ENCODE measurements around the gene ANKS1B.

ANKS1B gene

DNA sequence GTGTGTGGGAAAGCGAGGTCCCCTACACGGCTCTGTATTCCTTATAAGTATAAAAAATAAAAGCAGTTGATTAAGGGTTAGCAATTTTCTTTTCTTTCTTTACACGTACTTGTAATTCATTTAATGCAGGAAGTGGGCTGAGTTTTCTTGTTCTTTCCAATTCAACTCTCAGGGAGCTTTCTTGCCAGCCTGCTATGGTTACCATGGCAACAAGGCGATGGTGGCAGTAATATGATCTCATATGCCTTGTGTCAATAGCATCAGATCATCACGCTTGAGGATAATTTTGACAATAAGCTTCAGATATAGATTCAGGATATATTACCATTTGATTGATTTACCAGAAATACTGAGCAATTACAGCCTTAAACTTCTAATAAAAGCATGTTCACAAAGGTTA lies 873.1 kb downstream of the ANKS1B start:
- H3K9me3 ChIP-seq (ENCODE audit: control insufficient read depth, low read length): no peaks in the 10 kb centered on the region
- H3K36me3 ChIP-seq (ENCODE audit: control insufficient read depth, insufficient read depth, low read length): no peaks in the 10 kb centered on the region
- no peak overlapping the region for H3K27ac ChIP-seq (ENCODE audit: low read depth, low read length, severe bottlenecking)
- WGBS, 2 experiments (ENCODE audit: insufficient coverage in 2 of 2): no CpG with 5 or more reads among the region's 5 CpGs
- H3K4me3 ChIP-seq (ENCODE audit: extremely low read depth, insufficient read depth, low read length, poor library complexity, severe bottlenecking): no peak overlapping the region
- H3K4me1 ChIP-seq (ENCODE audit: control insufficient read depth, insufficient read depth, low read length, poor library complexity, severe bottlenecking): no peaks in the 10 kb centered on the region

DNA sequence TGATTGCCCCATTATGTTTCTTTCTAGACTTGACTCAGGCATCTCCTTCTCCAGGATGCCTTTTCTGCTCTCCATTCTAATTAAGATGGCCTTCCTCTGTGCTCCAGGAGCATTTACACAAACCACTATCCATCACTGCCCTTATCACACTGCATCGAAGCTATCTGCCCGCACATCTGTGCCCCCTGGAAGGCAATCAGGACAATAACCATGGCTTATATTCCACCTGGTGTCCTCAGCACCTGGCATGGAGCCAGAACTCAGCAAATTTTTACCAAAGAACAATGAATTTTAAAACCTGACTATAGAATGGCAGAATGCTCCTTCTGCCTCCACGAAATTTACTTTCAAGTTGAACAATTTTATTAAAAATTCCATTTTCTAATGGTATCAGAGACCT lies 873.9 kb downstream of the ANKS1B start:
- Histone ChIP-seq H3K27ac (ENCODE audit: low read depth, low read length, severe bottlenecking) (no peak overlapping the region), H3K36me3 (ENCODE audit: control insufficient read depth, insufficient read depth, low read length) (no peaks in the 10 kb centered on the region), H3K4me3 (ENCODE audit: extremely low read depth, insufficient read depth, low read length, poor library complexity, severe bottlenecking) (no peak overlapping the region), H3K4me1 (ENCODE audit: control insufficient read depth, insufficient read depth, low read length, poor library complexity, severe bottlenecking) (no peaks in the 10 kb centered on the region), H3K9me3 (ENCODE audit: control insufficient read depth, low read length) (no peaks in the 10 kb centered on the region)
- 75 to 87% methylated on average over 2 to 3 of the region's 3 CpGs for WGBS, 2 experiments (ENCODE audit: insufficient coverage in 2 of 2)

DNA sequence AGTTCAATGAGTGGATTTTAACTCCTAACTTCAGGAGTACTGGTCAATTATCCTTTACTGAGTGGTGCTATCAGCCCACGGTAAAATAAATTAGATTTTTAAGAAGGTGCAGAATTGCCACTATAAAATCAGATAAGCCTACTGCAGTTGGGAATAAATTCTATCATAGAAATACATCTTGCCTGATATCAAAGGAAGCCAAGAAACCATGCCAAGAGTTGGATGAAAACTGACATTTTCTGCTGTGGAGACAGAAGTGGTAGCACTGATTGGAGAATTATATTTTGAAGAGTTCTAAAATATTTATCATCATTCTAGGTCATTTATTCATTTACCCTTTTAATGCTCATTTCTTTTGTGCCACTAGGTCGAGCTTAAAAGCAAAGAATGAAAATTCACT lies 874.5 kb downstream of the ANKS1B start:
- no peak overlapping the region for H3K4me3 ChIP-seq (ENCODE audit: extremely low read depth, insufficient read depth, low read length, poor library complexity, severe bottlenecking)
- no peaks in the 10 kb centered on the region for H3K4me1 ChIP-seq (ENCODE audit: control insufficient read depth, insufficient read depth, low read length, poor library complexity, severe bottlenecking)
- H3K27ac ChIP-seq (ENCODE audit: low read depth, low read length, severe bottlenecking): no peak overlapping the region
- no peaks in the 10 kb centered on the region for H3K9me3 ChIP-seq (ENCODE audit: control insufficient read depth, low read length)
- no CpG with 5 or more reads among the region's 2 CpGs for WGBS, 2 experiments (ENCODE audit: insufficient coverage in 2 of 2)
- no peaks in the 10 kb centered on the region for H3K36me3 ChIP-seq (ENCODE audit: control insufficient read depth, insufficient read depth, low read length)

DNA sequence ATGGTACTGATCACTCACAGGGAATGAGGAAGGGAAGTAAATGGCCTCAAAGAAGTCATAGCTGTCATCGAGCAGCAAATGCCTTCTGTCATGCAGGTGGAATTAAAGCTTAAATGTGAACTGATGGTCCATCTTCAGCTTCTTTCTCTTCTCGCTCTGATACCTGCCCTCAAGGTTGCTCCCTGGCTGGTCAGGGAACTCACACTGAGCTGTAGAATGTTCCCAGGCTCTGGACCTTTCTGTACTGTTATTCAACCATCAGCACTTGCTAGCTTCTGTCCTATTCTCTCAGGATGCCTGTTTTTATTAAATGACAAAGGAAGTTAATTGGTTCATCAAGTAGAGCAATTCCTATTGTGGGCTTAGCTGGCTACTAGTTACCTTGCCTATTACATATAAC lies 875.8 kb downstream of the ANKS1B start:
- WGBS, 2 experiments (ENCODE audit: insufficient coverage in 2 of 2): 89 to 90% methylated on average over 2 of the region's 2 CpGs
- H3K4me1 ChIP-seq (ENCODE audit: control insufficient read depth, insufficient read depth, low read length, poor library complexity, severe bottlenecking): no peaks in the 10 kb centered on the region
- H3K9me3 ChIP-seq (ENCODE audit: control insufficient read depth, low read length): no peaks in the 10 kb centered on the region
- H3K27ac ChIP-seq (ENCODE audit: low read depth, low read length, severe bottlenecking): no peak overlapping the region
- no peaks in the 10 kb centered on the region for H3K36me3 ChIP-seq (ENCODE audit: control insufficient read depth, insufficient read depth, low read length)
- no peak overlapping the region for H3K4me3 ChIP-seq (ENCODE audit: extremely low read depth, insufficient read depth, low read length, poor library complexity, severe bottlenecking)

DNA sequence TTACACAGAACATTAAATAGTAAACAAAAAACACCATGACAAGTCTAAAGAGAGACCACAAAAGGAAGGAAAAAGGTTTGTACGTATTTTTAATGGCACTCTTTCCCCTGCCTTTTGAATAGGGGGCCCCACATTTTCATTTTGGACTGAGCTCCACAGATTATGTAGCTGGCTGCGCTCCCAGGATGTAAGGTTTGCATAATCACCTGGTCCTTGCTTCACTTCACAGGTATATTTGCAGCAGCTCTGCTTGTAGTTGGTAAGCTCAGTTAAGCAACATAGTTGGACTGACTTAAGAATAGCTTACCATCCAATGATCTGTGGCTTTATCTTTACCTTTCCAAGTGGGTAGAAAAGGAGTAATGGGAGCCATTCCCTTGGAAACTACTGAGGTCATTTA lies 885.0 kb downstream of the ANKS1B start:
- H3K27ac ChIP-seq (ENCODE audit: low read depth, low read length, severe bottlenecking): no peak overlapping the region
- no peaks in the 10 kb centered on the region for H3K36me3 ChIP-seq (ENCODE audit: control insufficient read depth, insufficient read depth, low read length)
- no peak overlapping the region for H3K4me3 ChIP-seq (ENCODE audit: extremely low read depth, insufficient read depth, low read length, poor library complexity, severe bottlenecking)
- 80 to 88% methylated on average over 1 of the region's 2 CpGs for WGBS, 2 experiments (ENCODE audit: insufficient coverage in 2 of 2)
- no peaks in the 10 kb centered on the region for H3K4me1 ChIP-seq (ENCODE audit: control insufficient read depth, insufficient read depth, low read length, poor library complexity, severe bottlenecking)
- H3K9me3 ChIP-seq (ENCODE audit: control insufficient read depth, low read length): no peaks in the 10 kb centered on the region

DNA sequence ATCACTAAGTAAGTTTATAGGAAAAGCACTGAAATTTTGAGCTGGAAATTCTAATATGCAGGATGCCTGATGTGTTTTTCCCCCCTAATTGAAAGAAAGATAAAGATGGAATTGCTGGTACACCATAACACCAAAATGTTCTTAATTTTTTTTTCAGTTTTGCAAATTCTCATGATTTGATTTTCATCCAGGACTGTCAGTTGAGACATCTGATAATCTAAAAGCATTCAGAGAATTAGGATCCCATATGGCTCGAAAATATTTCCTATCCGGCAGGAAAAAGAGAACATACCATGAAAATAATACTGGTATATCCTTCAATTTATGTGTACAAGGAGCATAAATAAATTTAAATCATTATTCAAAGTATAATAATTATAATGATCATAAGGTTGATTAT lies 887.6 kb downstream of the ANKS1B start:
- Histone ChIP-seq H3K36me3 (ENCODE audit: control insufficient read depth, insufficient read depth, low read length) (no peaks in the 10 kb centered on the region), H3K9me3 (ENCODE audit: control insufficient read depth, low read length) (no peaks in the 10 kb centered on the region), H3K27ac (ENCODE audit: low read depth, low read length, severe bottlenecking) (no peak overlapping the region), H3K4me1 (ENCODE audit: control insufficient read depth, insufficient read depth, low read length, poor library complexity, severe bottlenecking) (no peaks in the 10 kb centered on the region), H3K4me3 (ENCODE audit: extremely low read depth, insufficient read depth, low read length, poor library complexity, severe bottlenecking) (no peak overlapping the region)
- no CpG with 5 or more reads among the region's 2 CpGs for WGBS, 2 experiments (ENCODE audit: insufficient coverage in 2 of 2)

DNA sequence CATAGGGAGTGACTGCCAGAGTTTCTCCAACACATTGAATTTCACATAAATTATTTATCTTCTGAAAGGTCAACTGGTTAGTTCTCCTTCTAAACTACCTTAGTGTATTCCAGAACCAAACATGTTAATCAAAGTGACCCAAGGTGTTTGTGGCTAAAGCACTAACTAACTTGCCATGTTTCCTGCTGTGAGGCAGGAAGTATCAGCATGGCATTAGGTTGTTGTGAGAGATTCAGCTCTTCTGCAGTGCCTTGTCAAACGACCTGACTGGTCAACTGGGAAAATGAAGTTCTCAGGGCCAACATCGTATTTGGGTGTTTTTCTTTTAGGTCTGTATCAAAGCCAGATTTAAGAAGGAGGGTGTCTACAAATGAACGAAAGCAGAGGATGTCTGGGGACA lies 891.6 kb downstream of the ANKS1B start:
- H3K4me3 ChIP-seq (ENCODE audit: extremely low read depth, insufficient read depth, low read length, poor library complexity, severe bottlenecking): no peak overlapping the region
- H3K36me3 ChIP-seq (ENCODE audit: control insufficient read depth, insufficient read depth, low read length): no peaks in the 10 kb centered on the region
- no peaks in the 10 kb centered on the region for H3K9me3 ChIP-seq (ENCODE audit: control insufficient read depth, low read length)
- 51 to 70% methylated on average over 3 of the region's 3 CpGs for WGBS, 2 experiments (ENCODE audit: insufficient coverage in 2 of 2)
- no peaks in the 10 kb centered on the region for H3K4me1 ChIP-seq (ENCODE audit: control insufficient read depth, insufficient read depth, low read length, poor library complexity, severe bottlenecking)
- H3K27ac ChIP-seq (ENCODE audit: low read depth, low read length, severe bottlenecking): no peak overlapping the region

DNA sequence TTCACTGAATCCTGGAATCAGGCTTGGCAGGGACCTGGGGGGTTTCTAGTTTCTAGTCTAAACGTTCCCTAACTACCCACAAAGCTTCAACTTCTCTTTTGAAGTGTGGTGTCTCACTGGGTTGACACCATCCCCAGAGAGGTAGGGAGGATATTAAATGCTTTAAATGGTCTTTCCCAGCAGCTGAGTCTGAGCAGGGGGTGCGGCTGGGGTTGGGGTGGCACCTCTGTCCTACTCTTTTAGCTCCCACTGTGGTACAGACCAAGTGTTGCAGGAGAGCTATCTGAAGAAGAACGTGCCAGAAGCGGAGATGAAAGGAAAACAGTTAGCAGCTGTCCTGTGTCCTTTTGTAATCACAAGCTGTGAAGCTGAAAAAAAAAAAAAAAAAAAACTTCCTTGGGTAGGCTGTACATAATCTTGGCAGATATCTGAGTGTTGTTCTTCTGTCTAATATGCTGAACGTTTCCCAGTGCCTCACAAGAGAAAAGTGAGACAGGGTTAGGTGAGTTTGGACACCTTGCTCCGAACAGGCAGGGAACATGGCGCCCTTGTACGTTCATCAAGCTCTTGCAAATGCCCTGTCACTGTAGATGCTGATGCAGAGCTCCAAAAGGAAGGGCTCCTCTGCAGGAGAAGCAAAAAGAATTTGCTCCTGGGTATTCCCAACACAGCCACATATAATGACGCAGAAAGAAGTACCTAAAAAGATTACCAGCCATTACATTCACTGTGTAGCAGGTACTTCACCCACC lies 892.5 kb downstream of the ANKS1B start:
- H3K27ac ChIP-seq (ENCODE audit: low read depth, low read length, severe bottlenecking): no peak overlapping the region
- WGBS, 2 experiments (ENCODE audit: insufficient coverage in 2 of 2): 85 to 98% methylated on average over 4 to 5 of the region's 9 CpGs
- no peaks in the 10 kb centered on the region for H3K4me1 ChIP-seq (ENCODE audit: control insufficient read depth, insufficient read depth, low read length, poor library complexity, severe bottlenecking)
- H3K9me3 ChIP-seq (ENCODE audit: control insufficient read depth, low read length): no peaks in the 10 kb centered on the region
- H3K4me3 ChIP-seq (ENCODE audit: extremely low read depth, insufficient read depth, low read length, poor library complexity, severe bottlenecking): no peak overlapping the region
- no peaks in the 10 kb centered on the region for H3K36me3 ChIP-seq (ENCODE audit: control insufficient read depth, insufficient read depth, low read length)

DNA sequence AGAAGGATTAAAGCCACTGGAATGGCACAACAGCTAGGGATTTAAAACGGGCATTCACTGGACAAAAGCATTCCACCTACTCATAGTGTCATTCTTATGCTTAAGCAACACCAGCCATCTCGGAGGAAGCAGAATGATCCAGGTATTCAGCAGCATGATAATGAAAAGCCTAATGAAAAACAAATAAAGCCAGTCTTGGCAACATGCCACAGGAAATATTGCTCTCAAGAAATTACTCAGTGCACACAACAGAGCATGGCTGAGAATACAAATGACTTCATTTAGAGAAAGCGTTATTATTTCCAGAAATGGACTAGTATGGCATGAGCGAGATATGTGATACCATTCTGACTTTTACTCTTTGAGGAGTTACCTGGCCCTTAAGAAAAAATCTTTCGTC lies 897.5 kb downstream of the ANKS1B start:
- 64 to 70% methylated on average over 3 to 4 of the region's 5 CpGs for WGBS, 2 experiments (ENCODE audit: insufficient coverage in 2 of 2)
- H3K4me3 ChIP-seq (ENCODE audit: extremely low read depth, insufficient read depth, low read length, poor library complexity, severe bottlenecking): no peak overlapping the region
- H3K9me3 ChIP-seq (ENCODE audit: control insufficient read depth, low read length): no peaks in the 10 kb centered on the region
- no peaks in the 10 kb centered on the region for H3K4me1 ChIP-seq (ENCODE audit: control insufficient read depth, insufficient read depth, low read length, poor library complexity, severe bottlenecking)
- H3K27ac ChIP-seq (ENCODE audit: low read depth, low read length, severe bottlenecking): no peak overlapping the region
- H3K36me3 ChIP-seq (ENCODE audit: control insufficient read depth, insufficient read depth, low read length): no peaks in the 10 kb centered on the region

DNA sequence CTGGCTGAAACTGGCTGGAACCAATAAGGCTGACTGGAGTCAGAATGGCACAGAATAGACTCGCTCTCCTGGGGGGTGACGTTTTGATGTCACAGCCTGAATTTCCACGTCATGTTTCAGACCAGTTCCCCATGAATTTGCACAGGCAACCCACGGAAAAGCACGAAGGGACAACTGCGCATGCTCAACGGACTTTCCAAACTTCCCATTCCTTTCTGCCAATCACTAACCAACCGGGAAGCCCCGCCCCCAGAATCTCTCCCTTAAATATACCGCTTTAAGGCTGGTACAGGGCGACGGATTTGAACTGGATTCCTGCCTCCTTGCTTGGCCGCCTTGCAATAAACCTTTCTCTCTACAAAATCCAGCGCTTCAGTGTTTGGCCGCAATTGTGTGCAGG lies 904.9 kb downstream of the ANKS1B start:
- 89 to 97% methylated on average over 5 to 13 of the region's 15 CpGs for WGBS, 2 experiments (ENCODE audit: insufficient coverage in 2 of 2)
- Histone ChIP-seq H3K9me3 (ENCODE audit: control insufficient read depth, low read length) (no peaks in the 10 kb centered on the region), H3K27ac (ENCODE audit: low read depth, low read length, severe bottlenecking) (no peak overlapping the region), H3K4me1 (ENCODE audit: control insufficient read depth, insufficient read depth, low read length, poor library complexity, severe bottlenecking) (no peaks in the 10 kb centered on the region), H3K36me3 (ENCODE audit: control insufficient read depth, insufficient read depth, low read length) (no peaks in the 10 kb centered on the region), H3K4me3 (ENCODE audit: extremely low read depth, insufficient read depth, low read length, poor library complexity, severe bottlenecking) (no peak overlapping the region)

DNA sequence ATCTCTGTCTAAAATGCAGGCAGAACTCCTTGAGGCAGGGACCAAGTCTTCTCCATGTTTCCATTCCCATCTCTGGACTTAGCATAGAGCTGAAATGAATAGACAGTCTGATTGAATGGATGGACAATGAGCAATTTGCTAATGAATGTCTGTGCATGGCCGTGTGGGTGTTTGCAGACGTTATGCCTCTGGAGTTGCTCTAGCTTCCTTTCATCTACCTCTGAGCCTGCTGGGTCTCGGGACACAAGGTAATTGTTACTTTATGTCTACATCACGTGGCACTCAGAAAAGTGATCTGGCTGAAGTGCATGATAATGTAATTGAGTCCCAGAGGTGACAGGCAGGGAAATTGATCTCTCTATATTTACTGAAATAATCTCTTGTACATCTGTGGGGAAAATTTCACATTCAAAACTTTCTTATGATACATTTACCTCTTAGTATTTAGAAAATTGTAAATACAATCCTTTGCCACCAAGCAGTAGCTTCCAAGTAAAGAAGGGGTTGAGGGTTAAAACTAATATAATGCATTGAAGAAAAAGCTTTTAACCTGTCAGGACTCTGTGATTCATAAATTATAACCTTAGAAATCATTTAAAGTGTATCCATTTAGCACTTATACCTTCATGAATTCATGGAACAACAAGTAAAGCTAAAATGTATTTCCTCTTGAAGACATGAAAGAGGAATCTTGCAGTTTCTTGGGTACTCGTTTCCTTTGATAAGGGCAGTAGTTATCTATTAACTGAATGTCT lies 915.6 kb downstream of the ANKS1B start:
- Histone ChIP-seq H3K4me3 (ENCODE audit: extremely low read depth, insufficient read depth, low read length, poor library complexity, severe bottlenecking) (no peak overlapping the region), H3K4me1 (ENCODE audit: control insufficient read depth, insufficient read depth, low read length, poor library complexity, severe bottlenecking) (no peaks in the 10 kb centered on the region), H3K36me3 (ENCODE audit: control insufficient read depth, insufficient read depth, low read length) (no peaks in the 10 kb centered on the region), H3K27ac (ENCODE audit: low read depth, low read length, severe bottlenecking) (no peak overlapping the region), H3K9me3 (ENCODE audit: control insufficient read depth, low read length) (no peaks in the 10 kb centered on the region)
- 83 to 89% methylated on average over 3 to 4 of the region's 5 CpGs for WGBS, 2 experiments (ENCODE audit: insufficient coverage in 2 of 2)

Data from mesodermal cell (in vitro differentiated cells).